ENCODE measurements around the gene CAPN7. TPM values are rescaled to one million over a fixed set of nuclear protein-coding genes. Genes with fewer than 3 reads are reported as not detected.

The CAPN7 gene
- total RNA-seq, 1 experiment from 2014 or later = 25.2 TPM

DNA sequence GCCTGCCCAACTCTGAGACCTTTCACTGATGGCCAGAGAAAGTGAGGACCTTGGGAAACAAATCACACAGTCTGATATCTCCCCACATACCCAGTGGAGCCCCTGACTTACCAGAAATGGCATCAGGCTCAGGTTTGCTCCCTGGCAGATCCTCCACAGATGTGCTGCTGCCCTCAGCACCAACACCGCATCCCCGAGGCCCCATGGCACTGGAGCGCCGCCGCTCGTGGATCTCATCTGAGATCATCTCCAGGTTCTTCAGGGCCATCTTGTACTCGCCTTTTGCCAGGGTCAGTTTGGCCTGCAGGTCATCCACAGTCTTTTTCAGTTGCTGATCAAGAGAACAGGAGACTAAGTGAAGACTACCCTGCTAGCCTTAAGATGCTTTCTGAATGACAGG is 52.7 kb downstream of the CAPN7 start:
- TF ChIP-seq, protein P1, sequence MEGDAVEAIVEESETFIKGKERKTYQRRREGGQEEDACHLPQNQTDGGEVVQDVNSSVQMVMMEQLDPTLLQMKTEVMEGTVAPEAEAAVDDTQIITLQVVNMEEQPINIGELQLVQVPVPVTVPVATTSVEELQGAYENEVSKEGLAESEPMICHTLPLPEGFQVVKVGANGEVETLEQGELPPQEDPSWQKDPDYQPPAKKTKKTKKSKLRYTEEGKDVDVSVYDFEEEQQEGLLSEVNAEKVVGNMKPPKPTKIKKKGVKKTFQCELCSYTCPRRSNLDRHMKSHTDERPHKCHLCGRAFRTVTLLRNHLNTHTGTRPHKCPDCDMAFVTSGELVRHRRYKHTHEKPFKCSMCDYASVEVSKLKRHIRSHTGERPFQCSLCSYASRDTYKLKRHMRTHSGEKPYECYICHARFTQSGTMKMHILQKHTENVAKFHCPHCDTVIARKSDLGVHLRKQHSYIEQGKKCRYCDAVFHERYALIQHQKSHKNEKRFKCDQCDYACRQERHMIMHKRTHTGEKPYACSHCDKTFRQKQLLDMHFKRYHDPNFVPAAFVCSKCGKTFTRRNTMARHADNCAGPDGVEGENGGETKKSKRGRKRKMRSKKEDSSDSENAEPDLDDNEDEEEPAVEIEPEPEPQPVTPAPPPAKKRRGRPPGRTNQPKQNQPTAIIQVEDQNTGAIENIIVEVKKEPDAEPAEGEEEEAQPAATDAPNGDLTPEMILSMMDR (conservative IDR thresholded peaks at IDR 0.05) = no peak
- Histone ChIP-seq H3K4me2 (ENCODE audit: insufficient read depth, insufficient read length, low read length) (no peak overlapping the region), H2AFZ (ENCODE audit: low read length) (no peak overlapping the region), H3K9ac (ENCODE audit: extremely low read depth, insufficient read length, low read length) (no peak overlapping the region), H4K91ac (ENCODE audit: insufficient read length, low read depth, low read length) (no peak overlapping the region), H4K5ac (ENCODE audit: insufficient read length, low read depth, low read length) (no peak overlapping the region), H3K79me2 (ENCODE audit: insufficient read depth, low read length) (no peaks in the 10 kb centered on the region), H3K4ac (ENCODE audit: low read depth, low read length) (no peak overlapping the region), H2BK20ac (ENCODE audit: low read depth, low read length, poor library complexity, severe bottlenecking) (no peak overlapping the region), H4K20me1 (ENCODE audit: control insufficient read depth, insufficient read depth, insufficient read length) (no peaks in the 10 kb centered on the region), H3K56ac (ENCODE audit: insufficient read length, low read depth, low read length) (no peak overlapping the region), H3K14ac (ENCODE audit: insufficient read depth, low read length) (no peak overlapping the region), H3K9me3 (ENCODE audit: control insufficient read depth, low read depth, low read length) (no peaks in the 10 kb centered on the region), H3K79me1 (ENCODE audit: insufficient read depth, low read depth, low read length, poor library complexity, severe bottlenecking) (no peaks in the 10 kb centered on the region), H2BK120ac (ENCODE audit: low read depth, low read length, poor library complexity, severe bottlenecking) (no peak overlapping the region), H3T11ph (ENCODE audit: low read length) (no peak overlapping the region), H3K18ac (ENCODE audit: insufficient read length, low read depth, low read length) (no peak overlapping the region), H2BK12ac (ENCODE audit: insufficient read length, low read depth, low read length) (no peak overlapping the region), H3K23me2 (ENCODE audit: insufficient read length, low read depth, low read length, poor library complexity, severe bottlenecking) (no peaks in the 10 kb centered on the region), H3K23ac (ENCODE audit: insufficient read length, low read depth, low read length) (no peak overlapping the region), H2BK15ac (ENCODE audit: low read depth, low read length) (no peak overlapping the region), H2AK5ac (ENCODE audit: insufficient read length, low read length) (no peak overlapping the region), H4K8ac (replicated peaks; ENCODE audit: insufficient read length, low read depth, low read length) (no peak overlapping the region), H3K4me1 (ENCODE audit: insufficient read depth, low read length) (no peaks in the 10 kb centered on the region), H3K27ac (ENCODE audit: insufficient read length, low read depth, low read length) (no peak overlapping the region), H3K27me3 (ENCODE audit: insufficient read depth, low read length) (no peaks in the 10 kb centered on the region), H2BK5ac (ENCODE audit: insufficient read length, low read length) (no peak overlapping the region)
- no peak overlapping the region for H3K27ac Mint-ChIP-seq
- H3K4me1 Mint-ChIP-seq = peaks cover 0 to 7% of the 10 kb centered on the region in 2 experiments; a peak in 2 of 4 replicates
- H3K27me3 Mint-ChIP-seq (ENCODE audit: low read depth) = no peaks in the 10 kb centered on the region
- H3K36me3 Mint-ChIP-seq (ENCODE audit: insufficient read depth in 1 of 3, low read depth in 3 of 3) = peaks cover 8 to 46% (median 17%) of the 10 kb centered on the region in 3 experiments; a peak in 5 of 7 replicates
- H3K4me3 Mint-ChIP-seq = no peak overlapping the region
- no CpG with 5 or more reads among the region's 7 CpGs for WGBS (ENCODE audit: extremely low coverage, insufficient read length, low lambda C conversion rate)
- no peak for DNase-seq
- no peaks in the 10 kb centered on the region; a peak in 1 of 5 replicates for H3K9me3 Mint-ChIP-seq
